ENCODE measurements around the gene PRLR.

DNA sequence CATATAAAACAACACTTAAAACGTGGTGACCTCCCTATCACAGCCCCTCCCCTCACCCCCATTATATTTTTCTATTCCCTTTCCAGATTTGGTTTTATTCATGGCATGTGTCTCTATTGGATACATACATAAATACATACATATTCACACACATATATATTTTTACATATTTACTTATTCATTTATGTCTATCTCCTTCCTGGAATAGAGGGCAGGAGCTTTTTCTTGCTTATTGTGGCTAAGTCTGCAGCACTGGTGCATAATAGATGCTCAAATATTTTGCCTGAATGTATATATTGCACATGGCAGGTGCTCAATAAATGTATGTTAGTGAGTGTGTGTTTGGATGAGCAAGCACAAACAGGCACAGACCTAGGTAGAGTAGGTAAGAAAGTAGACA lies 185.0 kb downstream of the PRLR start:
- TF ChIP-seq, protein P1, sequence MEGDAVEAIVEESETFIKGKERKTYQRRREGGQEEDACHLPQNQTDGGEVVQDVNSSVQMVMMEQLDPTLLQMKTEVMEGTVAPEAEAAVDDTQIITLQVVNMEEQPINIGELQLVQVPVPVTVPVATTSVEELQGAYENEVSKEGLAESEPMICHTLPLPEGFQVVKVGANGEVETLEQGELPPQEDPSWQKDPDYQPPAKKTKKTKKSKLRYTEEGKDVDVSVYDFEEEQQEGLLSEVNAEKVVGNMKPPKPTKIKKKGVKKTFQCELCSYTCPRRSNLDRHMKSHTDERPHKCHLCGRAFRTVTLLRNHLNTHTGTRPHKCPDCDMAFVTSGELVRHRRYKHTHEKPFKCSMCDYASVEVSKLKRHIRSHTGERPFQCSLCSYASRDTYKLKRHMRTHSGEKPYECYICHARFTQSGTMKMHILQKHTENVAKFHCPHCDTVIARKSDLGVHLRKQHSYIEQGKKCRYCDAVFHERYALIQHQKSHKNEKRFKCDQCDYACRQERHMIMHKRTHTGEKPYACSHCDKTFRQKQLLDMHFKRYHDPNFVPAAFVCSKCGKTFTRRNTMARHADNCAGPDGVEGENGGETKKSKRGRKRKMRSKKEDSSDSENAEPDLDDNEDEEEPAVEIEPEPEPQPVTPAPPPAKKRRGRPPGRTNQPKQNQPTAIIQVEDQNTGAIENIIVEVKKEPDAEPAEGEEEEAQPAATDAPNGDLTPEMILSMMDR (IDR thresholded peaks at IDR 0.05), result no peak
- TF ChIP-seq POLR2AphosphoS5 (IDR thresholded peaks at IDR 0.05; ENCODE audit: insufficient read depth in 1 of 2, low read depth in 1 of 2) (no peak), POLR2A (IDR thresholded peaks at IDR 0.05) (no peak)
